Naive thymus-derived CD4-positive, alpha-beta T cell (primary cell): ENCODE results near the gene APOA1. TPM values are rescaled to one million over a fixed set of nuclear protein-coding genes. Genes with fewer than 3 reads are reported as not detected.
"Not testable (repeated sequence)": the region's sequence is repeated elsewhere in the genome, so short reads cannot be mapped to it uniquely, and the experiment has no call there.

ENCODE experiments used
- ATAC-seq: fragments of 150-1000 bp; cut with Tn5 transposase; 2 replicates; pipeline ENCODE4 v1.10.0; 2021; ENCODE audit warnings: mild to moderate bottlenecking, moderate library complexity
- CTCF ChIA-PET: fragments of 350-600 bp; sonication (Branson Sonifier 250); formaldehyde crosslinking; loops from one replicate; lab custom pipeline; 2021; ENCODE audit warnings: antibody characterized with exemption; lab: Charles Lee
- POLR2A ChIA-PET: fragments of 350-600 bp; sonication (Branson Sonifier 250); formaldehyde crosslinking; loops from one replicate; lab custom pipeline; 2021; ENCODE audit warnings: antibody characterized with exemption, inconsistent platforms; lab: Charles Lee
- DNase-seq, 9 donors: peaks; one replicate each; pipeline versions ENCODE4 v3.0.0 to v3.0.0-alpha.2; 2020 to 2022; ENCODE audit warnings: mixed read lengths in 1 of 9
- H3K27ac ChIP-seq: one replicate; pipeline ENCODE4 v1.7.0; 2013; ENCODE audit warnings: mild to moderate bottlenecking, low read depth, low read length, moderate library complexity
- H3K27me3 ChIP-seq, 2 donors: one replicate each; pipeline ENCODE4 v1.7.0; 2013; ENCODE audit warnings: low read length in 2 of 2, mild to moderate bottlenecking in 2 of 2, moderate library complexity in 2 of 2; ENCODE audit not compliant: control insufficient read depth in 2 of 2, insufficient read depth in 2 of 2
- H3K36me3 ChIP-seq, 3 experiments: 1 replicate in 2 of 3; 2 replicates in 1 of 3; pipeline ENCODE4 v1.7.0; 2013; ENCODE audit warnings: low read length in 3 of 3, mild to moderate bottlenecking in 3 of 3, moderate library complexity in 1 of 3; ENCODE audit not compliant: insufficient read depth in 3 of 3, control insufficient read depth in 2 of 3
- H3K4me1 ChIP-seq, 2 donors: one replicate each; pipeline ENCODE4 v1.7.0; 2013; ENCODE audit warnings: low read length in 2 of 2, mild to moderate bottlenecking in 2 of 2, moderate library complexity in 1 of 2; ENCODE audit not compliant: control insufficient read depth in 2 of 2, insufficient read depth in 2 of 2
- H3K4me3 ChIP-seq: 2 replicates; pipeline ENCODE4 v1.7.0; 2013; ENCODE audit warnings: mild to moderate bottlenecking, low read length
- H3K9me3 ChIP-seq, 3 experiments: 1 replicate in 2 of 3; 2 replicates in 1 of 3; pipeline ENCODE4 v1.7.0; 2013; ENCODE audit warnings: low read length in 3 of 3; ENCODE audit not compliant: control insufficient read depth in 2 of 3
- H3K27ac Mint-ChIP-seq, 9 donors: one replicate each; pipeline ENCODE4 v1.8.0; 2020 to 2022; ENCODE audit warnings: mixed read lengths in 9 of 9, mild to moderate bottlenecking in 8 of 9, moderate library complexity in 5 of 9, inconsistent platforms in 2 of 9
- H3K27me3 Mint-ChIP-seq, 5 donors: one replicate each; pipeline ENCODE4 v1.8.0; 2021 to 2022; ENCODE audit warnings: mixed read lengths in 5 of 5, mild to moderate bottlenecking in 1 of 5
- H3K36me3 Mint-ChIP-seq, 5 donors: one replicate each; pipeline ENCODE4 v1.8.0; 2020 to 2022; ENCODE audit warnings: mixed read lengths in 5 of 5, mild to moderate bottlenecking in 3 of 5, inconsistent platforms in 1 of 5
- H3K4me1 Mint-ChIP-seq, 7 donors: one replicate each; pipeline ENCODE4 v1.8.0; 2020 to 2022; ENCODE audit warnings: mixed read lengths in 7 of 7, mild to moderate bottlenecking in 3 of 7, inconsistent platforms in 1 of 7
- H3K4me3 Mint-ChIP-seq, 10 donors: one replicate each; pipeline ENCODE4 v1.8.0; 2020 to 2022; ENCODE audit warnings: mild to moderate bottlenecking in 10 of 10, mixed read lengths in 10 of 10, moderate library complexity in 6 of 10, inconsistent platforms in 2 of 10
- H3K9me3 Mint-ChIP-seq, 11 donors: one replicate each; pipeline ENCODE4 v1.8.0; 2020 to 2022; ENCODE audit warnings: mixed read lengths in 11 of 11, mild to moderate bottlenecking in 4 of 11, inconsistent platforms in 1 of 11, moderate library complexity in 1 of 11
- intact Hi-C, 2 donors: fragments of 100-400 bp; cut with micrococcal nuclease; formaldehyde crosslinking; loops; one replicate each; pipeline ENCODE4 v1.15.1; 2023
- polyA plus RNA-seq, 2 donors: library from polyadenylated mRNA; unstranded; fragments of 300-500 nt; fragmentation: Illumina TruSeq; gene quantifications; one replicate each; pipeline ENCODE4 v1.2.3, GENCODE V29; 2021
- total RNA-seq, 6 experiments: library from RNA in 5 of 6; stranded (reverse) in 5 of 6; gene quantifications; 1 replicate in 5 of 6; 2 replicates in 1 of 6; pipeline ENCODE4 v1.2.3 and lab custom pipeline; 2021 to 2026

The APOA1 gene
- total and polyA plus RNA-seq, 7 experiments from 2014 or later, result 0.24 to 0.70 (median 0.51) TPM; not detected in 2

GRCh38 chr11:116835791-116836631 is 1.4 kb downstream of the APOA1 start:
- Mint-ChIP-seq H3K36me3 (no peaks in the 10 kb centered on the region), H3K4me3 (peak overlapping the region; percentile 68 to 84 (median 80)), H3K27ac (peak overlapping the region in 6 of 9 donors; percentile 31 to 75 (median 50)), H3K9me3 (no peaks in the 10 kb centered on the region), H3K27me3 (peaks cover 0 to 4% (median 0%) of the 10 kb centered on the region in 5 donors), H3K4me1 (peaks cover 4 to 17% (median 14%) of the 10 kb centered on the region in 7 donors)
- intact Hi-C loops, result loop anchor here (1.0 to 5.0 kb wide), 10 partner anchors 17 to 391 kb away; partner anchors contain the start of genes APOA5 (in 2 of the 2), BUD13 (in 1 of the 2) and SIK3 (in 1 of the 2)
- Histone ChIP-seq H3K9me3 (no peaks in the 10 kb centered on the region), H3K4me3 (peak overlapping the region; percentile 71), H3K27ac (peak overlapping the region; percentile 41), H3K36me3 (no peaks in the 10 kb centered on the region), H3K27me3 (no peaks in the 10 kb centered on the region), H3K4me1 (peaks cover 4 to 9% of the 10 kb centered on the region in 2 donors)
- ChIA-PET POLR2A (interaction anchor here (0.6 to 3.6 kb wide), 15 partner anchors 11 to 396 kb away, joined by 3 to 49 read pairs (median 3); partner anchors contain the start of genes APOA5, PCSK7, RNF214 and ZPR1), CTCF (interaction anchor here (0.5 to 3.3 kb wide), 32 partner anchors 13 to 438 kb away, joined by 3 to 66 read pairs (median 4); partner anchors contain the start of genes APOA5, BUD13 and ZPR1)
- DNase-seq, result peak; percentile 66 to 85 (median 80)
- ATAC-seq, result peak; percentile 97

DNA sequence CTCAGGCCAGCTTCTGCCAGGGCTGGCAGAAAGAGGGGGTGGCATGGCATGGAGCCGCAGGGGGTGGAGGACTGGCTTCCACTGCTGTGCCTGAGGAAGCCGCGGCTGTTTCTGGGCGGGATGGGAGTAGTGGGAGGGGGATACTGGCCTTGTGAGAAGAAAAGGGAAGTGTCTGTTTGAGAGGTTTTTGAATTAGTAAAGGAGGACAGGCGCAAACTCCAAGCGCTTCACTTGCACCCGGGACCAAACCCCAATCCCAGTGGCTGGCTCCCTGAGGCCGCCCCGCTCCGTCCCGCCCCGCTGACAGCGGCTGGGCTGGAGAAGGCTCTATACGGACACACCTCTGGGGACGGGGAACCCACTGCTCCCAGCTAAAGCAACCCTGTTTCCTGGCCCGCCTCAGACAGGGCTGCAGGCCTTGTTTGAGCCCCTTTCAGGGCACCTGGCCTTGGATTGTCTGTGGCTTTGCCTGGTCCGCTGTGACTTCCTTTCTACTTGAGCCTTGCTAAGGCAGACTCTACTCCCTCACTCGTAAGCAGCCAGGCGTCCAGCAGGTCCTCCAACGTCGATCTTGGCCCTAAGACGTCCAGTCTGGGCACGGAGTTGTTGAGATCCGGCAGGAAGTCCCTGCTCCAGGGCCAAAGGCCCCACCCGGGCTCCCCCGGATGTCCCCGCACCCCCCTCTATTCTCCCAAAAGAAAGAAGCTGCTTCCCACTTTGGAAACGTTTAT is 2.2 kb downstream of the APOA1 start:
- H3K36me3 ChIP-seq, result no peaks in the 10 kb centered on the region
- Mint-ChIP-seq H3K27ac (peak overlapping the region in 7 of 9 donors; percentile 23 to 75 (median 66)), H3K36me3 (no peaks in the 10 kb centered on the region), H3K4me3 (peak overlapping the region; percentile 39 to 84 (median 80)), H3K27me3 (peaks cover 0 to 4% (median 0%) of the 10 kb centered on the region in 5 donors), H3K4me1 (peaks cover 4 to 17% (median 14%) of the 10 kb centered on the region in 7 donors), H3K9me3 (no peaks in the 10 kb centered on the region)
- DNase-seq, result no peak
- no peak overlapping the region for H3K27ac ChIP-seq
- H3K9me3 ChIP-seq, result no peaks in the 10 kb centered on the region
- peaks cover 4 to 9% of the 10 kb centered on the region in 2 donors for H3K4me1 ChIP-seq
- H3K4me3 ChIP-seq, result peak overlapping the region; percentile 71
- POLR2A ChIA-PET, result interaction anchor here (0.9 to 3.6 kb wide), 12 partner anchors 12 to 397 kb away, joined by 3 to 49 read pairs (median 4); partner anchors contain the start of genes APOA5, PCSK7, RNF214 and ZPR1
- peak; percentile 1 for ATAC-seq
- intact Hi-C loops, result loop anchor here (5.0 kb wide), 3 partner anchors 103 to 392 kb away; partner anchors contain the start of gene SIK3 (in 1 of the 2)
- CTCF ChIA-PET, result interaction anchor here (0.6 to 3.3 kb wide), 26 partner anchors 13 to 439 kb away, joined by 3 to 66 read pairs (median 4); partner anchors contain the start of genes APOA5, BUD13 and ZPR1
- H3K27me3 ChIP-seq, result no peaks in the 10 kb centered on the region

DNA sequence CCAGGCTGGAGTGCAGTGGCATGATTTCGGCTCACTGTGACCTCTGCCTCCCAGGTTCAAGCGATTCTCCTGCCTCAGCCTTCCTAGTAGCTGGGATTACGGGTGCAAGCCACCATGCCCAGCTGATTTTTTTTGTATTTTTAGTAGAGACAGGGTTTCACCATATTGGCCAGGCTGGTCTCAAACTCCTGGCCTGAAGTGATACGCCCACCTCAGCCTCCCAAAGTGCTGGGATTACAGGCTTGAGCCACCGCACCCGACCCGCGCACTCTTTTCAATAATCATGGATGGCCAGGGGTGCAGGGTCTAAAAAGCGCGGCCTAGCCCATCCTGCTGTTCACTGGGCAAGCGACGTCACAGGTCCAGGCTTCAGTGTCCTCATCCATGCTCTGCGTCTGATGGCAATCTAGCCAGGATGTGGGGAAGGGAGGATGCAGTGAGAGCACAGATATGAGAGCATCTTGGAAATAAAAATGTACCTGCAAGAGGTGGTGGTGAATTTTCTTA is 2.8 kb downstream of the APOA1 start:
- H3K9me3 ChIP-seq, H3K4me3 ChIP-seq, ATAC-seq, H3K36me3 ChIP-seq, H3K27me3 ChIP-seq, H3K36me3 Mint-ChIP-seq, H3K27me3 Mint-ChIP-seq, DNase-seq, H3K9me3 Mint-ChIP-seq, H3K4me1 ChIP-seq, H3K27ac ChIP-seq: not testable (repeated sequence)
- Mint-ChIP-seq H3K27ac (peak overlapping the region in 2 of 9 donors; percentile 66 to 69), H3K4me1 (peaks cover 4 to 17% (median 14%) of the 10 kb centered on the region in 7 donors), H3K4me3 (peak overlapping the region; percentile 35 to 84 (median 54))
- intact Hi-C loops, result loop anchor here (5.0 kb wide), 3 partner anchors 102 to 393 kb away; partner anchors contain the start of gene SIK3 (in 1 of the 2)
- CTCF ChIA-PET, result interaction anchor here (2.2 to 3.3 kb wide), 3 partner anchors 14 to 270 kb away, joined by 15 to 66 read pairs (median 17); partner anchors contain the start of gene APOA5
- POLR2A ChIA-PET, result interaction anchor here (3.6 kb wide), 1 partner anchor 18 kb away, joined by 49 read pairs; no protein-coding TSS in a partner anchor

DNA sequence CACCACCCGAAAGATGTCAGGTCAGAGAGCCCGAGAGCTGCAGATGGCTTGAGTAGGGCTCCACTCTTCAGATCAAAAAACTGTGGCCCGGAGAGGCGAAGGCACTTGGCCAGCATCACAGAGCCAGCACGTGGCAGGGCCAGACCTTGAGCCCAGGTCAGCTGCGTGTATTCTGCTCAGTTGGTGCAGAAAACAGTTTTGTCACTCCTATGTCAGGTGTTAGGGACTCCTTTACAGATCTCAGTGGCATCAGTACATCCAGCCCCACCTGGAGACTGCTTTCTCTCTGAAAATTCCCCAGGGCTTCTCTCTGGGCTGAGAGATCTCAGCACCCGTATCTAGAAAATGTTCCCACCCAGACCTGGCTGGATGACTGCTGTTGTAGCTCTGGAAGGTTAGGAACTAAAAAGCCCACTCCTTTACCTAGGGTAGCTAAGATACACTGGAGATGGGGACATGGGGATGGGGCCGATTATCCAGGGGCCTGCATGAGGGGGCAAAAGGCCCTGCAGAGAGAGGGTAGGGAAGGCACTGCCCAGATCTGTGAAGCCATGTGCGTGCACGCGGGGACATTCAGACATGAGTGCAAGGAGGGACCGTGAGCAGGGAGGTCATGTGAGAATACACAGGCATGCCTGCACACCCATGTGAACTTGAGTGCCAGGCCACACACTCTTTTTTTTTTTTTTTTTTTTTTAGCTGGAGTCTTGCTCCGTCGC is 3.4 kb downstream of the APOA1 start:
- CTCF ChIA-PET, result no interaction called here
- no peaks in the 10 kb centered on the region for H3K36me3 ChIP-seq
- no peaks in the 10 kb centered on the region for H3K9me3 ChIP-seq
- no peaks in the 10 kb centered on the region for H3K9me3 Mint-ChIP-seq
- H3K4me3 ChIP-seq, result no peak overlapping the region
- intact Hi-C loops, result no loop called here
- peak overlapping the region in 6 of 10 donors; percentile 3 to 55 (median 43) for H3K4me3 Mint-ChIP-seq
- peaks cover 4 to 17% (median 14%) of the 10 kb centered on the region in 7 donors for H3K4me1 Mint-ChIP-seq
- DNase-seq, result no peak
- no peak overlapping the region for H3K27ac ChIP-seq
- H3K36me3 Mint-ChIP-seq, result no peaks in the 10 kb centered on the region
- peaks cover 0 to 4% (median 0%) of the 10 kb centered on the region in 5 donors for H3K27me3 Mint-ChIP-seq
- no peaks in the 10 kb centered on the region for H3K27me3 ChIP-seq
- POLR2A ChIA-PET, result interaction anchor here (0.6 to 1.0 kb wide), 2 partner anchors 9 to 19 kb away, joined by 3 read pairs; no protein-coding TSS in a partner anchor
- ATAC-seq, result no peak
- H3K27ac Mint-ChIP-seq, result no peak overlapping the region
- peaks cover 4 to 9% of the 10 kb centered on the region in 2 donors for H3K4me1 ChIP-seq

DNA sequence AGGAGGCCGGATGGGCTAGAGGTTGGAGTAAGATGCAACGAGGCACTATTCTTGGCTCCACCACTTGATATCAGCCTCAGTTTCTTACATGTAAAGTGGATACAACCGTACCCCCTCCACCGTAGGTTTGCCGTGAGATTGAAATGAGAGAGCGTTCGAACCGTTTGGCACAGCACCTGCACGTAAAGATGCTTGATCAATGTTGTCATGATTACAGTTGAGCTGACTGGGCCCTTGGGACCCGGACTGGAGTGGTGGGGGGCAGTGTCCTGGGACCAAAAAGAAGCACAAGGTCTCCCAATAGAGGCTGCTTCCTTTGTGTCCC is 4.0 kb downstream of the APOA1 start:
- Histone ChIP-seq H3K4me1 (peaks cover 4 to 9% of the 10 kb centered on the region in 2 donors), H3K9me3 (no peaks in the 10 kb centered on the region), H3K36me3 (no peaks in the 10 kb centered on the region), H3K4me3 (no peak overlapping the region), H3K27ac (no peak overlapping the region), H3K27me3 (no peaks in the 10 kb centered on the region)
- DNase-seq, result no peak
- Mint-ChIP-seq H3K27ac (peak overlapping the region in 1 of 9 donors; percentile 42), H3K4me1 (peaks cover 4 to 17% (median 12%) of the 10 kb centered on the region in 7 donors), H3K36me3 (no peaks in the 10 kb centered on the region), H3K4me3 (no peak overlapping the region), H3K27me3 (peaks cover 0 to 4% (median 0%) of the 10 kb centered on the region in 5 donors), H3K9me3 (no peaks in the 10 kb centered on the region)
- POLR2A ChIA-PET, result interaction anchor here (0.6 to 1.0 kb wide), 3 partner anchors 10 to 465 kb away, joined by 3 read pairs; no protein-coding TSS in a partner anchor
- no peak for ATAC-seq
- CTCF ChIA-PET, result no interaction called here
- intact Hi-C loops, result no loop called here
